K562 (cell line): Measurements from ENCODE around the gene FRMD4B. TPM values are rescaled to one million over a fixed set of nuclear protein-coding genes. Genes with fewer than 3 reads are reported as not detected.

ENCODE experiments used
- ATF1 ChIP-seq, 2 experiments: fragments of 450-650 bp in 1 of 2; IDR thresholded peaks; 2 replicates each; pipeline ENCODE4 v1.6.1; 2016; ENCODE audit warnings: missing compliant biosample characterization in 1 of 2, missing genetic modification characterization in 1 of 2
- CCAR2 ChIP-seq: fragments of 200-400 bp; formaldehyde crosslinking; IDR thresholded peaks from 2 replicates; pipeline ENCODE4 v1.6.1; 2017; ENCODE audit warnings: mild to moderate bottlenecking, low read depth, low read length
- CREB1 ChIP-seq, 2 experiments: sonication (generic) in 1 of 2; formaldehyde crosslinking in 1 of 2; IDR thresholded peaks; 2 replicates each; pipeline versions ENCODE4 v1.6.1 to v1.8.0; 2012 to 2022; ENCODE audit warnings: inconsistent platforms in 1 of 2, mild to moderate bottlenecking in 1 of 2, missing genetic modification reagents in 1 of 2, moderate library complexity in 1 of 2
- ETV1 ChIP-seq: fragments of 450-650 bp; conservative IDR thresholded peaks from 2 replicates; pipeline ENCODE4 v1.6.1; 2016; ENCODE audit warnings: missing genetic modification characterization, control low read depth, low read depth, missing compliant biosample characterization
- FOXA1 ChIP-seq: fragments of 450-650 bp; IDR thresholded peaks from 2 replicates; pipeline ENCODE4 v1.6.1; 2016; ENCODE audit warnings: mild to moderate bottlenecking, borderline replicate concordance
- HLTF ChIP-seq: fragments of 450-650 bp; IDR thresholded peaks from 2 replicates; pipeline ENCODE4 v1.6.1; 2016
- HMBOX1 ChIP-seq: sonication (generic); IDR thresholded peaks from 2 replicates; pipeline ENCODE4 v1.6.1; 2016
- HMGN3 ChIP-seq: IDR thresholded peaks from 2 replicates; pipeline ENCODE4 v1.6.1; 2011; ENCODE audit warnings: borderline replicate concordance, low read depth, mild to moderate bottlenecking, mixed read lengths, low read length; ENCODE audit not compliant: insufficient read length; ENCODE audit errors: extremely low read depth
- KLF10 ChIP-seq: fragments of 250-450 bp; sonication (Bioruptor Pico); IDR thresholded peaks from 2 replicates; pipeline ENCODE4 v1.6.1; 2021; ENCODE audit warnings: matching md5 sums
- MYBL2 ChIP-seq, 2 experiments: fragments of 450-650 bp in 1 of 2; sonication (generic) in 1 of 2; formaldehyde crosslinking in 1 of 2; IDR thresholded peaks; 2 replicates each; pipeline versions ENCODE4 v1.6.1 to v1.8.1; 2017 to 2022; ENCODE audit warnings: borderline replicate concordance in 1 of 2, inconsistent platforms in 1 of 2, low read depth in 1 of 2, mild to moderate bottlenecking in 1 of 2, missing genetic modification reagents in 1 of 2, moderate library complexity in 1 of 2
- NFYB ChIP-seq: IDR thresholded peaks from 2 replicates; pipeline ENCODE4 v1.6.1; 2011; ENCODE audit warnings: mild to moderate bottlenecking, moderate library complexity; ENCODE audit not compliant: insufficient read length; ENCODE audit errors: extremely low read depth
- RBM25 ChIP-seq: fragments of 200-400 bp; formaldehyde crosslinking; IDR thresholded peaks from 2 replicates; pipeline ENCODE4 v1.6.1; 2018; ENCODE audit warnings: low read length, low read depth, moderate library complexity; ENCODE audit not compliant: severe bottlenecking
- SAFB2 ChIP-seq: fragments of 200-400 bp; formaldehyde crosslinking; IDR thresholded peaks from 2 replicates; pipeline ENCODE4 v1.6.1; 2018; ENCODE audit warnings: borderline replicate concordance, low read length, low read depth, moderate library complexity; ENCODE audit not compliant: severe bottlenecking
- SIX5 ChIP-seq, 2 experiments: IDR thresholded peaks; 2 replicates each; pipeline ENCODE4 v1.6.1; 2011; ENCODE audit warnings: low read length in 2 of 2, borderline replicate concordance in 1 of 2, low read depth in 1 of 2, mild to moderate bottlenecking in 1 of 2, moderate library complexity in 1 of 2; ENCODE audit not compliant: insufficient read depth in 1 of 2
- TEAD4 ChIP-seq, 2 experiments: sonication (generic) in 1 of 2; formaldehyde crosslinking in 1 of 2; IDR thresholded peaks; 2 replicates each; pipeline versions ENCODE4 v1.6.1 to v1.8.0; 2012 to 2022; ENCODE audit warnings: borderline replicate concordance in 1 of 2, inconsistent platforms in 1 of 2, low read length in 1 of 2, mild to moderate bottlenecking in 1 of 2, missing genetic modification reagents in 1 of 2
- THAP7 ChIP-seq: fragments of 250-450 bp; sonication (Bioruptor Pico); IDR thresholded peaks from 2 replicates; pipeline ENCODE4 v1.5.0; 2021
- TSC22D4 ChIP-seq: fragments of 450-650 bp; IDR thresholded peaks from 2 replicates; pipeline ENCODE4 v1.6.1; 2016; ENCODE audit warnings: missing genetic modification characterization, missing biosample characterization, control low read depth
- ZFP36 ChIP-seq: fragments of 150-350 bp; IDR thresholded peaks from 2 replicates; pipeline ENCODE4 v1.6.1; 2018; ENCODE audit warnings: low read length, low read depth; ENCODE audit not compliant: partially characterized antibody
- ZFP91 ChIP-seq: sonication (generic); formaldehyde crosslinking; IDR thresholded peaks from 2 replicates; pipeline ENCODE4 v1.8.0; 2022; ENCODE audit warnings: mild to moderate bottlenecking, missing genetic modification reagents
- ZNF175 ChIP-seq: fragments of 200-800 bp; sonication (Bioruptor generic); IDR thresholded peaks from 2 replicates; pipeline ENCODE4 v1.6.1; 2016; ENCODE audit warnings: low read depth, mild to moderate bottlenecking, missing genetic modification characterization, missing compliant biosample characterization
- ZNF217 ChIP-seq: sonication (generic); formaldehyde crosslinking; IDR thresholded peaks from 2 replicates; pipeline ENCODE4 v1.8.0; 2022; ENCODE audit warnings: mild to moderate bottlenecking, missing genetic modification reagents
- ZNF699 ChIP-seq: fragments of 250-450 bp; sonication (Bioruptor Pico); IDR thresholded peaks from 2 replicates; pipeline ENCODE4 v1.8.0; 2021; ENCODE audit warnings: mild to moderate bottlenecking, moderate library complexity; ENCODE audit not compliant: insufficient replicate concordance
- polyA plus RNA-seq, 8 experiments: library from polyadenylated mRNA; depleted of rRNA in 4 of 8; stranded (reverse) in 5 of 8; unstranded in 3 of 8; fragments of >200 nt; fragmentation: Nextera tagmentation in 2 of 8; fragmentation: Illumina TruSeq in 1 of 8; extraction: Ambion mirVana in 2 of 8; extraction: Trizol in 1 of 8; gene quantifications; 2 replicates each; pipeline versions ENCODE4 v1.2.1 to v1.2.3, GENCODE V29; 2011 to 2014; ENCODE audit warnings: inconsistent platforms in 1 of 8, missing spikeins in 1 of 8
- total RNA-seq, 7 experiments: library from RNA; depleted of rRNA in 6 of 7; stranded (reverse); fragments of >200 nt in 6 of 7; fragmentation: Illumina TruSeq in 2 of 7; extraction: Trizol in 2 of 7; gene quantifications; 2 replicates each; pipeline versions ENCODE4 v1.2.1 to v1.2.3, GENCODE V29; 2011 to 2021; ENCODE audit warnings: low replicate concordance in 1 of 7
- TF ChIP-seq, protein P1 (sequence below): fragments of 250-450 bp; sonication (Bioruptor Pico); IDR thresholded peaks from 2 replicates; pipeline ENCODE4 v1.5.0; 2020; ENCODE audit warnings: mild to moderate bottlenecking

The FRMD4B gene
- total and polyA plus RNA-seq, 9 of the 15 experiments (the other 6 are each of a cell fraction or from before 2014, with no cell fraction given) = 0.03 to 0.09 (median 0.04) TPM; not detected in 3

- TF ChIP-seq ZFP91 (CRISPR knock-in tag) (no peak), HMBOX1 (no peak), NFYB (no peak), HMGN3 (no peak), MYBL2 (IDR thresholded peaks at IDR 0.05; ENCODE audit: low read depth) (no peak), MYBL2 (CRISPR knock-in tag; IDR thresholded peaks at IDR 0.05; ENCODE audit: borderline replicate concordance) (no peak), RBM25 (no peak), SAFB2 (no peak), SIX5 (IDR thresholded peaks at IDR 0.05; ENCODE audit: borderline replicate concordance in 1 of 2, insufficient read depth in 1 of 2, low read depth in 1 of 2, low read length in 2 of 2) (no peak), TEAD4 (IDR thresholded peaks at IDR 0.05; ENCODE audit: low read length) (peak; percentile 54; the same call in 1 of the 2 replicates), TEAD4 (CRISPR knock-in tag; IDR thresholded peaks at IDR 0.05; ENCODE audit: borderline replicate concordance) (no peak), CREB1 (IDR thresholded peaks at IDR 0.05) (no peak), CREB1 (CRISPR knock-in tag; IDR thresholded peaks at IDR 0.05) (no peak), CCAR2 (no peak), ATF1 (CRISPR knock-in tag; IDR thresholded peaks at IDR 0.05) (no peak), ATF1 (tag; IDR thresholded peaks at IDR 0.05) (peak; percentile 32; the same call in 1 of the 2 replicates), ZNF175 (peak; percentile 81), ZNF699 (CRISPR knock-in tag) (no peak), ZFP36 (no peak), HLTF (no peak), KLF10 (CRISPR knock-in tag) (no peak), ZNF217 (CRISPR knock-in tag) (no peak), ETV1 (tag) (0 out of 2 replicates have a peak, but pooled peaks have one; percentile 19), TSC22D4 (tag) (no peak), FOXA1 (no peak), THAP7 (CRISPR knock-in tag) (no peak)
- TF ChIP-seq, protein P1, sequence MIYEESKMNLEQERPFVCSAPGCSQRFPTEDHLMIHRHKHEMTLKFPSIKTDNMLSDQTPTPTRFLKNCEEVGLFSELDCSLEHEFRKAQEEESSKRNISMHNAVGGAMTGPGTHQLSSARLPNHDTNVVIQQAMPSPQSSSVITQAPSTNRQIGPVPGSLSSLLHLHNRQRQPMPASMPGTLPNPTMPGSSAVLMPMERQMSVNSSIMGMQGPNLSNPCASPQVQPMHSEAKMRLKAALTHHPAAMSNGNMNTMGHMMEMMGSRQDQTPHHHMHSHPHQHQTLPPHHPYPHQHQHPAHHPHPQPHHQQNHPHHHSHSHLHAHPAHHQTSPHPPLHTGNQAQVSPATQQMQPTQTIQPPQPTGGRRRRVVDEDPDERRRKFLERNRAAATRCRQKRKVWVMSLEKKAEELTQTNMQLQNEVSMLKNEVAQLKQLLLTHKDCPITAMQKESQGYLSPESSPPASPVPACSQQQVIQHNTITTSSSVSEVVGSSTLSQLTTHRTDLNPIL (CRISPR knock-in tag) = no peak
Measured at GRCh38 chr3:69143612-69144011, 242.3 kb downstream of the FRMD4B start (continued).
